NCI-H187 (cell line): ENCODE data around the gene KCTD18.

Experiments
- DNase-seq, 2 experiments: peaks; one replicate each; lab custom pipeline; 2025; lab: John Stamatoyannopoulos, UW

KCTD18 gene

GRCh38 chr2:200454927-200455801, 54.7 kb downstream of the KCTD18 start:
- DNase-seq = no peak

- DNase-seq = no peak
Observed at GRCh38 chr2:200453853-200454534, 55.9 kb downstream of the KCTD18 start.

GRCh38 chr2:200453142-200453852, 56.6 kb downstream of the KCTD18 start:
- DNase-seq = no peak

- DNase-seq = no peak
Observed at GRCh38 chr2:200452377-200452776, 57.5 kb downstream of the KCTD18 start.

GRCh38 chr2:200451511-200451910, 58.4 kb downstream of the KCTD18 start:
- no peak for DNase-seq

GRCh38 chr2:200450288-200450687, 59.6 kb downstream of the KCTD18 start:
- no peak for DNase-seq

GRCh38 chr2:200449149-200449548, 60.7 kb downstream of the KCTD18 start:
- no peak for DNase-seq

- no peak for DNase-seq
Observed at GRCh38 chr2:200448455-200448854, 61.4 kb downstream of the KCTD18 start.

- no peak for DNase-seq
Observed at GRCh38 chr2:200447139-200447855, 62.6 kb downstream of the KCTD18 start.

GRCh38 chr2:200446612-200447011, 63.3 kb downstream of the KCTD18 start:
- no peak for DNase-seq

GRCh38 chr2:200445284-200445683, 64.6 kb downstream of the KCTD18 start:
- no peak for DNase-seq

GRCh38 chr2:200444530-200444929, 65.3 kb downstream of the KCTD18 start:
- no peak for DNase-seq

- DNase-seq = no peak
Observed at GRCh38 chr2:200443916-200444315, 66.0 kb downstream of the KCTD18 start.

GRCh38 chr2:200443376-200443775, 66.5 kb downstream of the KCTD18 start:
- DNase-seq = no peak

GRCh38 chr2:200442471-200442870, 67.4 kb downstream of the KCTD18 start:
- DNase-seq = no peak

GRCh38 chr2:200439981-200440380, 69.9 kb downstream of the KCTD18 start:
- DNase-seq = no peak
